HG02884 (cell line): ENCODE results near the gene ELOVL2.

ENCODE experiments used
- ATAC-seq: cut with Tn5 transposase; IDR thresholded peaks from one replicate; pipeline ENCODE4 v1.9.1; 2021; ENCODE audit warnings: mild to moderate bottlenecking, moderate library complexity; ENCODE audit not compliant: unreplicated experiment

The ELOVL2 gene

DNA sequence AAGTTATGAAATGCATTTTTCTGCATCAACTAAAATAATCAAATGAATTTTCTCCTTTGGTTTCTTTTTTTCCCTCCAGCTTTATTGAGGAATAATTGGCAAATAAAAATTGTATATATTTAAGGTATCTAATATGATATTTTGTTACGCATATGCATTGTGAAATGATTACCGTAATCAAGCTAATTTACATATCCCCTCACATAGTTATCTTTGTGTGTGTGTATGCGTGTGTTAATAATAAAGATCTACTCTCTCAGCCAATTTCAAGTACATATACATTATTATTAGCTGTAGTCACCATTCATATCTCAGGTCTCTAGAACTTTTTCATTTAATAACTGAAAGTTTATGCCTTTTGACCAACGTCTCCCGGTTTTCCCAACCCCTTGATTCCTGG, 96.1 kb downstream of the ELOVL2 start:
- ATAC-seq, result no peak

DNA sequence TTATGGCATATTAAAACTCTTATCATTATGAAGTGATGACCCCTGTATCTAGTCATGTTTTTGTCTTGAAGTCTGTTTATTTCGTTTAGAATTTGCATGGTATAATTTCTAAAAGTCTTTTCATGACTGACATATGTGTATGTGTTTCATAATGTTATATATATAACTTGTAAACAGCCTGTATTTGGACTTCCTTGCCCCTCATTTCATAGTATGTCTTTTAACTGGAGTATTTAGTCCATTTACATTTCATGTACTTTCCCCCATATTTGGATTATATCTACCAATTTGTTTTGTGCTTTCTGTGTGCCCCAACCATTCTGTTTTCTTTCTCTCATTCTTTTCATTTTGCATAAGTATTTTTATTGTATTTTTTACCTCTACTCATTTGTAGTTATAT, 98.3 kb downstream of the ELOVL2 start:
- ATAC-seq, result no peak

GRCh38 chr6:10939840-10940239, 104.3 kb downstream of the ELOVL2 start:
- ATAC-seq, result no peak

GRCh38 chr6:10933126-10933525, 111.0 kb downstream of the ELOVL2 start:
- ATAC-seq, result no peak
